Mesothelial cell of epicardium (in vitro differentiated cells): ENCODE results near the gene HOGA1. TPM values are rescaled to one million over a fixed set of nuclear protein-coding genes. Genes with fewer than 3 reads are reported as not detected.

ENCODE experiments used
- DNase-seq, 2 experiments: peaks; one replicate each; pipeline ENCODE4 v3.0.0; 2021; ENCODE audit warnings: low spot score in 2 of 2; ENCODE audit not compliant: unreplicated experiment in 2 of 2
- H3K27ac Mint-ChIP-seq: 2 replicates; pipeline ENCODE4 v1.8.0; 2021; ENCODE audit warnings: mixed read lengths
- H3K27me3 Mint-ChIP-seq: 2 replicates; pipeline ENCODE4 v1.8.0; 2021; ENCODE audit warnings: low read depth, mixed read lengths
- H3K36me3 Mint-ChIP-seq: 2 replicates; pipeline ENCODE4 v1.8.0; 2021; ENCODE audit warnings: mixed read lengths
- H3K4me1 Mint-ChIP-seq: 2 replicates; pipeline ENCODE4 v1.8.0; 2021; ENCODE audit warnings: mixed read lengths
- H3K4me3 Mint-ChIP-seq: 2 replicates; pipeline ENCODE4 v1.8.0; 2021; ENCODE audit warnings: mild to moderate bottlenecking, moderate library complexity, mixed read lengths
- H3K9me3 Mint-ChIP-seq: 2 replicates; pipeline ENCODE4 v1.8.0; 2021; ENCODE audit warnings: mixed read lengths
- total RNA-seq: library from RNA; stranded (reverse); gene quantifications from 3 replicates; pipeline ENCODE4 v1.2.1, GENCODE V29; 2021
- TF ChIP-seq, protein P1 (sequence below): fragments of 200-600 bp; sonication (generic); IDR thresholded peaks from one replicate; pipeline ENCODE4 v1.5.0; 2021; ENCODE audit warnings: antibody characterized with exemption; ENCODE audit not compliant: unreplicated experiment

HOGA1 gene
- total RNA-seq, 1 donor from 2014 or later = 0.31 TPM

DNA sequence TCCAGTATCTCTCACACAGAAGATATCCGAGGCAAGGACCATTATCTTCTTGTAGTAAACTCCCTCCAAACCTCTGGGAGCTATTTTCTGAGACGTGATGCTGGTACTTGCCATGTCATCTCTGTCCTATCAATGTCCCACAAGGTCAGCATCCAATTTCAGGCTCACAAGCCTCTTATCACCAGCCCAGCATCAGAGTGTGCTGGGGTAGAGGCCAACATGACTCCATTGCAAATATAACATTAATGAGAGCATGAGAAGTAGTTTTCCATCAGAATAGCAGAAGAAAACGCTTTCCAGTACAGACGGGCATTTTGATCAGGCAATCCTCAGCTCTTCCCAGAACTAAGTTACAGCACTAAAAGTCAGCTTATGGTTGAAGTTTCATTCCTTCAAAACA lies 43.5 kb downstream of the HOGA1 start:
- no peaks in the 10 kb centered on the region for H3K9me3 Mint-ChIP-seq

GRCh38 chr10:97628228-97628627 lies 44.0 kb downstream of the HOGA1 start:
- no peak overlapping the region for H3K27ac Mint-ChIP-seq
- no peak overlapping the region for H3K4me3 Mint-ChIP-seq
- TF ChIP-seq, protein P1, sequence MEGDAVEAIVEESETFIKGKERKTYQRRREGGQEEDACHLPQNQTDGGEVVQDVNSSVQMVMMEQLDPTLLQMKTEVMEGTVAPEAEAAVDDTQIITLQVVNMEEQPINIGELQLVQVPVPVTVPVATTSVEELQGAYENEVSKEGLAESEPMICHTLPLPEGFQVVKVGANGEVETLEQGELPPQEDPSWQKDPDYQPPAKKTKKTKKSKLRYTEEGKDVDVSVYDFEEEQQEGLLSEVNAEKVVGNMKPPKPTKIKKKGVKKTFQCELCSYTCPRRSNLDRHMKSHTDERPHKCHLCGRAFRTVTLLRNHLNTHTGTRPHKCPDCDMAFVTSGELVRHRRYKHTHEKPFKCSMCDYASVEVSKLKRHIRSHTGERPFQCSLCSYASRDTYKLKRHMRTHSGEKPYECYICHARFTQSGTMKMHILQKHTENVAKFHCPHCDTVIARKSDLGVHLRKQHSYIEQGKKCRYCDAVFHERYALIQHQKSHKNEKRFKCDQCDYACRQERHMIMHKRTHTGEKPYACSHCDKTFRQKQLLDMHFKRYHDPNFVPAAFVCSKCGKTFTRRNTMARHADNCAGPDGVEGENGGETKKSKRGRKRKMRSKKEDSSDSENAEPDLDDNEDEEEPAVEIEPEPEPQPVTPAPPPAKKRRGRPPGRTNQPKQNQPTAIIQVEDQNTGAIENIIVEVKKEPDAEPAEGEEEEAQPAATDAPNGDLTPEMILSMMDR = no peak

More for the DNA sequence above, 43.5 kb downstream of the HOGA1 start:
- no peak overlapping the region for H3K4me3 Mint-ChIP-seq
- H3K27me3 Mint-ChIP-seq = no peaks in the 10 kb centered on the region
- peaks cover 4% of the 10 kb centered on the region for H3K4me1 Mint-ChIP-seq
- H3K36me3 Mint-ChIP-seq = no peaks in the 10 kb centered on the region
- DNase-seq = no peak
- no peak overlapping the region for H3K27ac Mint-ChIP-seq
- TF ChIP-seq, protein P1 = no peak

DNA sequence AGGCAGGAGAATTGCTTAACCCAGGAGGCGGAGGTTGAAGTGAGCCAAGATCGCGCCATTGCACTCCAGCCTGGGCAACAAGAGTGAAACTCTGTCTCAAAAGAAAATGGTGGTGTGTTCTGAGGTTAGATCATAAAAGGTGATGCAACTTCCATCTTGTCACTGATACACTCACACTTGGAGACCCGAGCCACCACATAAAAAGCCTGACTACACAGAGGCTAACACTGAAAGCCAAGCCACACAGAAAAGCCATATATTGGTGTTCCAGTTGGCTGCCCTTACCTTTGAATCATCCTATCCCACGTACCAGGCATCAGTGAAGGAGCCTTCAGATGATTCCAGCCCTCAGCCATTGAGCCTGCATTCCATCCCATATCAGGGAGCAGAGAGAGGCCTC lies 45.1 kb downstream of the HOGA1 start:
- H3K27me3 Mint-ChIP-seq = no peaks in the 10 kb centered on the region
- H3K4me3 Mint-ChIP-seq = no peak overlapping the region
- TF ChIP-seq, protein P1 = no peak
- DNase-seq = no peak
- H3K4me1 Mint-ChIP-seq = peaks cover 11% of the 10 kb centered on the region
- H3K27ac Mint-ChIP-seq = no peak overlapping the region
- H3K9me3 Mint-ChIP-seq = no peaks in the 10 kb centered on the region
- H3K36me3 Mint-ChIP-seq = no peaks in the 10 kb centered on the region

More at GRCh38 chr10:97628228-97628627, 44.0 kb downstream of the HOGA1 start:
- peaks cover 6% of the 10 kb centered on the region for H3K4me1 Mint-ChIP-seq
- H3K36me3 Mint-ChIP-seq = no peaks in the 10 kb centered on the region
- H3K9me3 Mint-ChIP-seq = no peaks in the 10 kb centered on the region
- no peak for DNase-seq
- no peaks in the 10 kb centered on the region for H3K27me3 Mint-ChIP-seq

GRCh38 chr10:97631098-97631497 lies 46.9 kb downstream of the HOGA1 start:
- TF ChIP-seq, protein P1 = no peak
- H3K36me3 Mint-ChIP-seq = no peaks in the 10 kb centered on the region
- DNase-seq = no peak
- no peaks in the 10 kb centered on the region for H3K9me3 Mint-ChIP-seq
- peaks cover 11% of the 10 kb centered on the region for H3K4me1 Mint-ChIP-seq
- no peak overlapping the region for H3K27ac Mint-ChIP-seq
- H3K4me3 Mint-ChIP-seq = no peak overlapping the region
- no peaks in the 10 kb centered on the region for H3K27me3 Mint-ChIP-seq

GRCh38 chr10:97632949-97633884 lies 49.0 kb downstream of the HOGA1 start, which contains the start of gene MORN4:
Gene MORN4, minus strand, starts transcription at chr10:97633500. Its CDS starts 13,847 bp downstream, at chr10:97619653.
- Mint-ChIP-seq H3K36me3 (no peaks in the 10 kb centered on the region), H3K4me3 (peak within 1 kb of the TSS; percentile 97), H3K4me1 (peaks cover 11% of the 10 kb centered on the region), H3K27me3 (no peaks in the 10 kb centered on the region), H3K27ac (peak within 1 kb of the TSS; percentile 87), H3K9me3 (no peaks in the 10 kb centered on the region)
- TF ChIP-seq, protein P1 = no peak
- peak; percentile 86 to 93 for DNase-seq
